Activated CD8-positive, alpha-beta memory T cell treated with anti-CD3 and anti-CD28 coated beads, Interleukin-2, amount 50 U/mL, for 24 hours (primary cell): ENCODE measurements around the gene PMS1.
"Not testable (repeated sequence)": the region's sequence is repeated elsewhere in the genome, so short reads cannot be mapped to it uniquely, and the experiment has no call there.

Experiments
- DNase-seq: peaks from one replicate; pipeline ENCODE4 v3.0.0-alpha.2; 2020; ENCODE audit errors: extremely low read depth

The PMS1 gene

DNA sequence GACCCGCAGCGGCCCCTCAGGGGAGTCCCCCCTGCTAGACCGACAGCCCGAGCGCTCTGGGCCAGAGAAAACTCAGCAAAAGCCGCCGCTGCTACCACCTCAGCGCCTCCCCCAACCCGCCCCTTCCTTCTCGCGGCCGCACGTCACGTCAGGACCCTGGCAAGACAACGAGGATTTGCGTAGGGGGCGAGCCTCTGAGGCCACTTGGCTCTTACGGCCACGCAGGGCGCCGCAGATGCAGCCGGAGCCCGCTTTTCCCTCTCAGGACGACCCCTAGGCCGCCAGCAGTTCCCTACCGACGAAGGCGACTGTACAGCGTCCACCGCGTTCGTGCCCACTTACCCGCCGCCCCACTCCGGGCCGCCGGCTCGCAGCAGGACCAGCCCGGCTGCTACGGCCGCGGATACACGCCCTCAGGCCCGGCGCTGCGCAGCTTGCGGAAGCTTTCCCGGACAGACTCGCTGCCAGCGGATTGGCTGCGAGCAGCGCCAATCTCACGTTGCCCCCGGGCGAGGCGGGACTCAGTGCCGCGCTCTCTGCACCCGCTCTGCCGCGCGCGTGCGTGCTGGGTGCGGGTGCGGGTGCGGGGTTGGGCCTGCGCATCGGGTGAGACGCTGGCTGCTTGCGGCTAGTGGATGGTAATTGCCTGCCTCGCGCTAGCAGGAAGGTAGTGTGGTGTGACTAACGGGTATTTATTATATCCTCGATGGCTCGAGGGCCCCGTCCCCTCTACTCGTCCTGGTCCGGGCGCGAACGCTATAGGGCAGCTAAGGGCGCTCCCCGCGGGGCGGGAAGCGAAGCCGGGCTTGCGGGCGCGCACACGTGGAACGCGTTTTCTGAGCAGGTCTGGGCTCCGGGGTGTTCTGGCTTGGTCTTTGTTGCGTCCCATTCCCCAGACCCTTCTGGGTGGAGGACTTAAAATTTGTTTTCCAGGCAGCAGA is at the start of gene PMS1, which contains the start of gene ORMDL1:
Gene PMS1 (plus strand): TSS at position 524 of the 941 bp plus-strand sequence. CDS start 7,360 bp downstream, outside the sequence.
Gene ORMDL1 (minus strand): TSS at position 413 of the 941 bp plus-strand sequence. CDS start 1,744 bp downstream, outside the sequence.
- peak; percentile 79 for DNase-seq

DNA sequence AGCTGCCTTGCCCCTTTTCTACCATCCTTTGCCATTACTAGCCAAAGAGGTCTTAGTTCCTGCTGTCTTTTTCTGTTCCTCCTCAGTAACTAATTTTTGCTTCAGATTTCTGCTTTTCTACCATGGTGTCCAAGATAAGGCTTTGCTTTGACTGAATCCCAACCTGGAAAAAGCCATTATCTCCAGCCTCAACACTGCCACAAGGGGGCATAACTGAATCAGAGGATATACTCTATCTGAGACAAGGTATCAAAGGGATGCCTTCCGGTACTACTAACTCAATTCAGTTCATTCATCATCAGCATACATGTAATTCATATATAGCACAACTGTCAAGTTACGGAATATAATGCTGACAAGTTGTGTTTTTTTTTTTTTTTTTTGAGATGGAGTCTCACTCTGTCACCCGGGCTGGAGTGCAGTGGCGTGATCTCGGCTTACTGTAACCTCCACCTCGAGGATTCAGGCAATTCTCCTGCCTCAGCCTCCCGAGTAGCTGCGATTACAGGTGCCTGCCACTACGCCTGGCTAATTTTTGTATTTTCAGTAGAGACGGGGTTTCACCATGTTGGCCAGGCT is 33.1 kb upstream of the PMS1 start:
- no peak for DNase-seq

GRCh38 chr2:189756311-189756952 is 27.8 kb upstream of the PMS1 start:
- DNase-seq: no peak

DNA sequence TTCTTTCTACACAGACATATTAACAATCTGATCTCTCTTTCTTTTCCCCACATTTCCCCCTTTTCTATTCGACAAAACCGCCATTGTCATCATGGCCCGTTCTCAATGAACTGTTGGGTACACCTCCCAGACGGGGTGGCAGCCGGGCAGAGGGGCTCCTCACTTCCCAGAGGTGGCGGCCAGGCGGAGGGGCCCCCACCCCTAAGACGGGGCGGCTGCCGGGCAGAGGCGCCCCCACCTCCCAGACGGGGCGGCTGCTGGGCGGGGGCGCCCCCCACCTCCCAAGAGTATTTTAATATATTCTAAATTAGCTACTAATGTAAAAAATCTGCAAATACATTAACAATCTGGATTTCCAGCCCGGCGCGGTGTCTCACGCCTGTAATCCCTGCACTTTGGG is 24.1 kb upstream of the PMS1 start:
- DNase-seq: not testable (repeated sequence)

GRCh38 chr2:189762229-189762550 is 22.1 kb upstream of the PMS1 start:
- no peak for DNase-seq

DNA sequence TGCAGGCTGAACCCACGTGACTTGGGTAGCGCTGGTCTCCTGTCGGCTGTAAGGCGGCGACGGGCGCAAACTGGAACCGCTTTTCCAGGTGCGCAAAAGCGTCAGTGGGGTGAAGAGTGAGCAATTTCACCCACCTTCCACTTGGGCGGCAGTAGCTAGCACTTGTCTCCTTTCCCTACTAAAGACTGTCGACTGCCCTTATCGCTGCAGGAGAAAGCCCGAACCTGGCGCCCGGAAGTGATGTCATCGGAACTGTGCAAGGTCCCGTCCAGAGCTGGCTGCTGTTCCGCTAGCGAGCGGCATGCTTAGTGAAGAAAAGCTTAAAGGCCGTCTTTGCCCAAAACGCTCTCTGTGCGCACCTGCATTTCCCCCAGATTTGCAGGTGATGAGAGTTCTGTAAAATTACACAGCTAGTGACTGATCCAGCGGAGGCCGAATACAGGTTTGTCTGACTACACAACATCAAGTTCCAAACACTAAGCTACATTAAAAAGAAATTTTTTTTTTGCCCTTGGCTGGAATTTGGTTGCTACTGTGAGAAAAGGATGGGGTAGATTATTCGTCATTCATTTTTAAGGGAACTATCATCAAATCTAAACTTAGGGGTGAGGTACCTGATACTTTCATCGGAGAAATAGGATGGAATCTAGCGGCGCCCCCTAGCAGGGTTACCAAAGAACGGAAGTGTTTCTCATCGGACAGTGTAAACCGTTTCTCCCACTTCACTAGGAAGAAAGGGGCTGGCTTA is 21.5 kb upstream of the PMS1 start, which contains the start of gene OSGEPL1:
Gene OSGEPL1 (minus strand): TSS at position 242 of the 748 bp plus-strand sequence. CDS start 1,152 bp downstream, outside the sequence.
- DNase-seq: peak; percentile 90

DNA sequence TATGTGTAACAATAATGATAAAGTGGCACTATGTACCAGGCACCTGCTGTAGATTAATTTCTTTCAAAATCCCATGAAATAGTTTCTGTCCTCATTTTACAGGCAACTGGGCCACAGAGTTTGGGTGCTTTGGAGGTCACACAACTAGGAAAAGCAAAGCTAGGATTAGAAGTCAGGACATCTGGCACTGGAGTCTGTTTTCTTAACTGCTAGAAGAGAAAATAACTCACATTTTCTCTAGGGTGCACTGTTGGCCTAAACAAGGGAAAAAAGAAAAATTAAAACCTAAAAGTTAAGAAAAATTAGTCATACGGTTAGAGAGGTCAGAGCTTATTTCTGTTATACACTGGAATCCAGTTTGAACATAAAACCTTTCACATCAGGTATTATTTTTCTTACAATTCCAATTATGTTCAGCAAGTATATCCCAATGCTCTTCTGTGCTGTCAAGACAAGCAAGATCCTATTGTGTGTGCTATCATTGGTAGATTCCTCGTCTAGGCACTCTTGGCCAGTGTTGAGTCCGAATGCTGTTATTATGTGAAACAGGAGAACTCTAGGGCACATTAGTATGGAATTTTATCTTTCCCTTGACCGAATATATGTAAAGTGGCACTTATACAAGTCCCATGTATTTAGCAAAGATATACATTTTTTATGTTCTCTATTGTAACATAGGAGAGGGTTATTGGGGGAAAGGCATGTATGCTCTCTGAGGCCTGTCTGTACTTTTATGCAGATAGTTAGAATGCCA is 20.2 kb upstream of the PMS1 start:
- no peak for DNase-seq

- DNase-seq: no peak
These were observed 13.5 kb upstream of the PMS1 start for GRCh38 chr2:189770590-189771322.

DNA sequence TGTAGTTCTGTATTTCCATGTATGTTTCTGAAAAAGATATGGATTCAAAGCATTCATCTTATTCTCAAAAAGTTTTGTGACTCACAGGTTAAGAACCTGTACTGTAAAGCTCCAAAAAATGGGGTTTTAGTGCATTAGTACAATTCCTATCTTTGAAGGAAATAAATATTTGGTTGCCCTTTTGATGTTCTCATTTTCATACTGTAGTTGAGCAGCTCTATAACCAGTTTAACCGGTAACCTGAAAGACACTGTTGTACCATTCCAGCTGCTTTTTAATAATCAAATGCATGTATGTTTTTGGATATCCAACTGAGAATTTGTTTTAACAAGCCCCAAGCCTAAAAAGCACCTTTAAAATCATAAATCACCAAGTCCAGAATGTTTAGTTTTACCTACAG is 12.0 kb upstream of the PMS1 start:
- no peak for DNase-seq

DNA sequence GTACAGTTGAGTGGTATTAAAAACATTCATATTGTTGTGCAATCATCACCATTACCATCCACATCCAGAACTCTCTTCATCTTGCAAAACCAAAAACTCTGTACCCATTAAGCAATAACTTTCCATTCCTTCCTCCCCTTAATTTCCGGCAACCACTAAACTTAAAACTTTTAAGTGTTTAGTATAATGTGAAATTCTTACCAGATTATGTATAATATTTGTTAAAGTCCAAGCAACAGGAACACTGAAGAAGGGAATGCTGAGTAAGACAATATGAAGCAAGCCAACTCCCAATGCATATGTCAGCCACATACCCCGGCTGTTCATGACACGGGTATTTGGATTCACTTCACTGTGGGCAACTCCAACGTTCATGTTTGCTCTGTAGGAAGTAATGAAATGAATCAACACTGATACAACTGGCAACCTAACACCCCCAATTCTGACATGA is 2.0 kb upstream of the PMS1 start:
- no peak for DNase-seq

DNA sequence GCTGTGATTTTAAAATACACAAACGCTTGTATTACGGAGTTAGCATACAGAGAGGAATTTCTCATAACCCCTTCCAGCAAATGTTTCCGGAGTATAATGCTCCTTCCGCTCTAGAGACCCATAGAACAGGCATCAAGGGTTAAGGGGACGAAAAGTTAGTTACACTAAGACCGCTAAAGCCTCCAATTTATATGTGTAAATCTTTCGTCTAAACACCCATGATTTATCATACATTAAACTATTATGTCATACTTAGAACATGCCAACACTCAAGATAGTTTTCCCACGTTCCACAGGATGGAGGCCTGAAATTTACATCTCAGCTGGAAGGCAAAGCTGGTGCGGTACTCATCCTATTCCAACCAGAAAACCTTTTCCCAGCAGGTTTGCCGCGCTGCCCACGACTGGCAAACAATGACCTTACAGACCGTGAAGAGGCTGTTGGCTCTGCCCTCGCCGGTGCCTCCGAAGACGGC is 761 bp upstream of the PMS1 start:
- DNase-seq: no peak

- no peak for DNase-seq
These were observed 7.2 kb downstream of the PMS1 start for GRCh38 chr2:189791338-189792042.

GRCh38 chr2:189794310-189794709 is 10.1 kb downstream of the PMS1 start:
- DNase-seq: no peak

GRCh38 chr2:189797902-189798301 is 13.7 kb downstream of the PMS1 start:
- no peak for DNase-seq

GRCh38 chr2:189798312-189799029 is 14.2 kb downstream of the PMS1 start:
- DNase-seq: no peak

DNA sequence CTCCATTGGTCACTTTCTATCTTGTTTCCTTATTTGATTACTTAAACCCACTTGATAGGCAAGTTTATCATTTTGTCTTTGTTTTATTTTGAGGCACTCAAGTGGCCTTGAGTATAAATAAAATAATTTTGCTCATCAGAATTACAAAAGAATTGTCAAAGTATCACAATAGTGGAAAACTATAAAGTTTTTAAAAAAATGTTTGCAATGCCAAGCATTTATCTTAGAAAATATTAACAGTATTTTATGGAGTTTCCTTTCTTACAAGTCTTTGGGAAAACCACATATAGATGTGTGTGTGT is 14.7 kb downstream of the PMS1 start:
- DNase-seq: no peak

DNA sequence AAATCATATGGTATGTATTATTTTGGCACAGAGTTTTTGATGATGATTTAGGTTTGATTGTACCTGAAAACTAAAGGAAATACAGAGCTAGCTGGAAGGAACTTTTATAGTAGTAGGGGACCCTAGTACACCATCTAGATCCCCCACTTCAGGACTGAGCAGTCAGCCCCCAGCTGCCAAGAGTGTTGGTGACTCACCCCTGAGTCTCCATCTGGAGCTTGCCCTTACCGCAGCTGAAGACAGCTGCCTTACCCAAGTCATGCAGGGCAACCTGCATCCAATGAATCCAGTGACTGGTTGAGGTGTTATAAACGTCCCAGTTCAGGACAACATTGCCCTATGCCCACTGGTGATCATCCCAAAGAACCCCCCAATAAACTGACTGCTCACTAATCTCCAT is 15.3 kb downstream of the PMS1 start:
- DNase-seq: no peak

GRCh38 chr2:189802396-189802912 is 18.2 kb downstream of the PMS1 start:
- no peak for DNase-seq

DNA sequence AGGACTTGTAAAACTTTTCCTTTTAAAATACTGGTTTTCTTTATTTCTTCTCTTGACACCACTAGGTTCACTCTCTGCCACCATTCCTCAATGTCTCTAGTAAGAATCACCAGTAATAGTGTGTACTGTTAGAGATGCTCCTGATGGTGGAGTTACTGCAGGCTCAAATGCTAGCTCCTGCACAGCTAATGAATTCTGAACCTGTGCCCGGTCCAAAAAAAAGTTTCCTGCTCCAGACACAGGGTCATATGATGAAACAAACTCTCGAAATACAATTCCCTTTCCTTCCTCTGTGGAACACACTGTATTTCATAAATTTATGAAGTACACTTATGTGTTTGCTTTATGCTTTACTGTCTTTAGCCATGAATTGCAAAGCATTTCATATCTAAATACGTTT is 19.2 kb downstream of the PMS1 start:
- DNase-seq: no peak
